ENCODE data around the gene ANO1.

The ANO1 gene

DNA sequence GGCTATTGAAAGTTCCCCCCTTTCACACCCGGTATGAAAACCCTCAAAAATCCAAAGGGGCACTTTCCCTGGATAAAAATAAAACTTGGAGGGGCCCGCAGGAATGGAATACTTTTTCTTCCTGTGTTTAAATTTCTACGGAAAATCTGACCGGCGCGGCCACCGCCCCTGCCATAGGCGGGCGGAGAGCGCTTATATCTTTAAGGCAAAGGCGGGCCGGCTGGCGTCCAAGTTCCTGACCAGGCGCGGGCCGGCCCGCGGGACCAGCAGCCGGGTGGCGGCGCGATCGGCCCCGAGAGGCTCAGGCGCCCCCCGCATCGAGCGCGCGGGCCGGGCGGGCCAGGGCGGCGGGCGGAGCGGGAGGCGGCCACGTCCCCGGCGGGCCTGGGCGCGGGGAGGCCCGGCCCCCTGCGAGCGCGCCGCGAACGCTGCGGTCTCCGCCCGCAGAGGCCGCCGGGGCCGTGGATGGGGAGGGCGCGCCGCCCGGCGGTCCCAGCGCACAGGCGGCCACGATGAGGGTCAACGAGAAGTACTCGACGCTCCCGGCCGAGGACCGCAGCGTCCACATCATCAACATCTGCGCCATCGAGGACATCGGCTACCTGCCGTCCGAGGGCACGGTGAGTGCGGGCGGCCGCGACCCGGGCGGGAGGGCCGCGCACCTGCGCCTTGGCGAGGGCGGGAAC, at the start of gene ANO1:
Gene ANO1 (plus strand): TSS at position 223 of the 686 bp plus-strand sequence. CDS start 290 bp downstream, at position 513.
- TF ChIP-seq, protein P1, sequence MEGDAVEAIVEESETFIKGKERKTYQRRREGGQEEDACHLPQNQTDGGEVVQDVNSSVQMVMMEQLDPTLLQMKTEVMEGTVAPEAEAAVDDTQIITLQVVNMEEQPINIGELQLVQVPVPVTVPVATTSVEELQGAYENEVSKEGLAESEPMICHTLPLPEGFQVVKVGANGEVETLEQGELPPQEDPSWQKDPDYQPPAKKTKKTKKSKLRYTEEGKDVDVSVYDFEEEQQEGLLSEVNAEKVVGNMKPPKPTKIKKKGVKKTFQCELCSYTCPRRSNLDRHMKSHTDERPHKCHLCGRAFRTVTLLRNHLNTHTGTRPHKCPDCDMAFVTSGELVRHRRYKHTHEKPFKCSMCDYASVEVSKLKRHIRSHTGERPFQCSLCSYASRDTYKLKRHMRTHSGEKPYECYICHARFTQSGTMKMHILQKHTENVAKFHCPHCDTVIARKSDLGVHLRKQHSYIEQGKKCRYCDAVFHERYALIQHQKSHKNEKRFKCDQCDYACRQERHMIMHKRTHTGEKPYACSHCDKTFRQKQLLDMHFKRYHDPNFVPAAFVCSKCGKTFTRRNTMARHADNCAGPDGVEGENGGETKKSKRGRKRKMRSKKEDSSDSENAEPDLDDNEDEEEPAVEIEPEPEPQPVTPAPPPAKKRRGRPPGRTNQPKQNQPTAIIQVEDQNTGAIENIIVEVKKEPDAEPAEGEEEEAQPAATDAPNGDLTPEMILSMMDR (IDR thresholded peaks at IDR 0.05) = no peak

DNA sequence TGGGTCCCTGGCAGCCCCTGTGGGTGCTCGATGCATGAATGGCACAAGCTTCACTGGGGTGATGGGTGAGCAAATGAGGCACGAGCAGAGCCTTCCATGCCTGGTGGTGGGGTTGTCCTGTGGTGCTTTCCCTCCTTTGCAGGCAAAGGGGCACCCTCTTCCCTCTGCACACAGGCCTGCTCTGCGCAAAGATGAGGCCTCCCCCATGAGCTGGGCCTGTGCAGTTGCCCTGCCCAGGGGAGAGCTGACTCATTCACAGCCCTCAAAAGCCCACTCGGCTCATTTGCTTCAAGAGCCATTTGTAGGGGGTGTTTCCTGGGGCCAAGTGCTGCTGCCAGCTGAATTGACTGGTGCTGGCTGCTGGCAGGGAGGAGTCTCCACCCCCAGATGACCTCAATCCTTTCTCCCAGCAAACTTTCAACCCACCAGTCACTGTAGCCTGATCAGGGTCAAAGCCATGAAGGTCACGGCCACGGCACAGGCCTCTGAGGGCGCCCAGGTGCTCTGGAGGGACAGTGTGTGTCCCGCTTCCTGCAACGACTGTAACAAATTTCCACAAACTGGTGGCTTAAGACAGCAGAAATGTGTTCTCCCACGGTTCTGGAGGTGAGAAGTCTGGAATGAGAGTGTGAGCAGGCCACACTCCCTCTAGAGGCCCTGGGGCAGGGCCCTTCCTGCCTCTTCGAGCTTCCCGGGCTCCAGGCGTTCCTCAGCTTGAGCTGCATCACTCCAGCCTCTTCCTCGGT, 48.8 kb upstream of the ANO1 start:
- TF ChIP-seq, protein P1 (IDR thresholded peaks at IDR 0.05) = no peak

DNA sequence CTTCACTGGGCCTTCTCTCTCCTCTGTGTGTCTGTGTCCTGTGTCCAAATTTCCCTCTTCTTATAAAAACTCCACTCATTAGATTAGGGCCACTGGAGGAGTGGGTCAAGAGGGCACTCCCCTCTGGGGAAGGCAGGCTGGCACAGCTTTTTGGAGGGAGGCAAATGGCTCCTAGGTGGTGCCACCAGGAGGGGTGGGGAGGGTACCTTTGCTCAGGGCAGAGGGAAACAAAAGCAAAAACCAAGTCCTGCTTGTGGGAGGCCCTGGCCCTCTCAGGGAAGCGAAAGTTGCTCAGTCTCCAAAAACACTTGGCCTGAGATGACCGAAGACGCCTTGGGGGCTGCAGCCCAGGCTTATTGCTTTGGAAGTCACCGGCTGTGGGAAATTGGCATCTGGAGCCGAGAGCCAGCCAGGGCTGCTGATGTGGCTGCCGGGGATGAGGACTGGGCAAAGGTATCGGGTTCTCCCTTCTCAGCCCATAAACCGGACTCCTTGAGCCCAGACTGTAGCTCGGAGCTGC, 48.2 kb upstream of the ANO1 start:
- TF ChIP-seq, protein P1 (IDR thresholded peaks at IDR 0.05) = no peak

DNA sequence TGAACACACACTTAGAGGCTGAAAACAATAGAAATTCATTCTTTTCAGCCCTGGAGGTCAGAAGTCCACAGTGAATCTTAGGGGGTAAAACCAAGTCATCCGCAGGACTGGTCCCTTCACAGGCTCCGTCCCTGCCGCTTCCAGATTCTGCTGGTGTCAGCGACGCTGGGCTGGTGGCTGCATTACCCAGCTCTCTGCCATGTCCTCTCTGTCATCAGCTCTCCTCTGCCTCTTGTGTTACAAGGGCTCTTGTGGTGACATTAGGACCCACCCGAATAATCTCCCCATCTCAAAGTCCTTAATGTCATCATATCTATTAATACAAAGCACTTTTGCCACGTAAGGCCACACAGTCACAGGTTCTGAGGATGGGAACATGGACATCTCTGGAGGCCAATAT, 47.7 kb upstream of the ANO1 start:
- TF ChIP-seq, protein P1 (IDR thresholded peaks at IDR 0.05) = no peak

DNA sequence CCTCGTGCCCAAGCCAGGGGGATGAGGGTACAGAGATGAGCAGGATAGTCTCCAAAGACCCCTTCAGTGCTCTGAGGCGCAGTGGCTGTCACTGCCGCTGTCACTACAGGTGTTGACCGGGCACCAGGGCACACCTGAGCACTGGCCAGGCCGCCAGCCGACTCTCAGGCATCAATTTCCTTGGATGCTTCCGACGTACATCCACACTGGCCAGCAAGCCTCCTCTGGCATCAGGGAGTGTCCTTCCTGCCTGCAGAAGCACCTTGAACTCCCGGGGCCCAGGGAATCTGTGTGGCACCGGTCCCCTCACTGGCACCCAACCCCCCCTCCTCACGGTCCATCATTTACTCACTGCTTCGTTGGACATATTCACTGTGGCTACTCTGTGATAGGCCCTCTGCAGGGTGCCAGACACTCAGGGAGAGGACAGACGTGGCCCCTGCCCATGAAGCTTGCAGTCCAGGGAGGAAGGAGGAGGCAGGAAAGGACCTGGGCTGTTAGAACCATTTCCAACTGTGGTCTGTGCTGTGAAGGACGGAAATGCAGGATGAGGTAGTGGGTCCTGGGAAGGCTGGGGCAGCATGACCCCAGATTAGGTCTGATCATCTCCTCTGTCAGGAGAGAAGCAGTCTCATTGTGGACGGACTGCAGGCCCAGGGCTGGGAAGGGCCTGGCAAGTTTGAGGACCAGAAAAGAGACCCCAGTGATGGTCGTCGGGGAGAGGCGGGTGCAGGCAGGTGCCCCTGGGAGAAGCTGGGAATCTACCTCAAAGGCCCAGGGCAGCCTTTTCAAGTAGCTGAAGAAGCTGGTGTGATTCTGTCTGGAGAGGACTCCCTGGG, 46.3 kb upstream of the ANO1 start:
- TF ChIP-seq, protein P1 (IDR thresholded peaks at IDR 0.05) = no peak

DNA sequence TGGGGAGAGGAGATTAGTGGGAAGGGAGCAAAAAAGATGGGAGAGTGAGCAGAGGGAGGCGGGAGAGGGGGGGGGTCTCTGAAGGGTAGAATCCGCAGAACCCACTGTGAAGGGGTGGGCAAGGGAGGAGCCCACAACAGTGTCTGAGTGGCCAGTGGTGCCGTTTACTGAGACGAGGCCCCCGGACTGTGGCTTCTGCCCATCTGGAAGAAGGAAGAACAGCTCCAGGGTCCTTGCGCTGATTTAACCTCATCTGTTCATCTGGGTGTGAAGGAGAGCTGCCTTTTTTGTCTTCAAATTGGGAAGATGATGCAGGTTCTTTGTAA, 45.7 kb upstream of the ANO1 start:
- TF ChIP-seq, protein P1 (IDR thresholded peaks at IDR 0.05) = no peak

DNA sequence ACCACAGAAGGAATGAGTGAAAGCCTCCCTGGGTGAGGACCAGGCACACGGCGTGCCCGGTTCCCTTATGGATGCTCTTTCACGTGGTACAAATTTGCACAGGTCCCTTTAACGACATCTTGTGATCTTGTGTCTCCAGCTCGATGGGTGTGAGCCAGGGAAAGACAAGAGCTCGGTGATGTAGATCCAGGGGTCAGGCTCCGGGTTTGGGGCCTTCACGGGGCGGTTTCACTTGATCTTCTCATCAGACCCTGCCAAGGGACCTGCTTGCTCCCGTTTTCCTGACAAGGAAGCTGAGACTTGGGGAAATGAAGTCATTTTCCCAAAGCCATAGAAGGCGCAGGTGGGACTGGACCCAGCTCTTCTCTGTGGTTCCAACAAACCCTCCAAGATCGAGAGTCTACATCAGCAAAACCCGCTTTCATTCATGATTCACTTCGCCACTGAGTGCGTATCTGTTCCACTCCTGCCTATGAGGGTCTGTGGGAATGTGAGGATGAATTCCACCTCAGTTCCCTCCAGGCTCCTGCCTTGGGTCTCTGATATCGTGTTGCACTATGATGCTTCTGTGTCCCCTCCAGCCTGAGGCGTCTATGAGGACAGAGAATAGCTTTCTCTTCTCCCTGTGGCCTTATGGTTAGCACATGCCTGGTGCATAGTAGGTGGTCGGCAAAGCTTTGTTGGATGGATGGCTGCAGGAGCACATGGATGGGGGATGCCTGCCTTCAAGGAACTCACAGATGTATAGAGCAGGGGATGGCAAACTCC, 45.0 kb upstream of the ANO1 start:
- TF ChIP-seq, protein P1 (IDR thresholded peaks at IDR 0.05) = no peak
